AG10803 (cell line): ENCODE measurements around the gene MYBPC1.
"Not testable (repeated sequence)": the region's sequence is repeated elsewhere in the genome, so short reads cannot be mapped to it uniquely, and the experiment has no call there.

Experiments
- DNase-seq: peaks from one replicate; pipeline ENCODE4 v3.0.0; 2010; ENCODE audit warnings: low read depth
- H3K4me3 ChIP-seq: 2 replicates; pipeline ENCODE4 v1.5.1; 2011; ENCODE audit warnings: mild to moderate bottlenecking, low read length, control low read depth
- TF ChIP-seq, protein P1 (sequence below): conservative IDR thresholded peaks from 2 replicates; pipeline ENCODE4 v1.5.1; 2011; ENCODE audit warnings: mild to moderate bottlenecking, low read length, control low read depth, inconsistent platforms

Gene MYBPC1, protein sequence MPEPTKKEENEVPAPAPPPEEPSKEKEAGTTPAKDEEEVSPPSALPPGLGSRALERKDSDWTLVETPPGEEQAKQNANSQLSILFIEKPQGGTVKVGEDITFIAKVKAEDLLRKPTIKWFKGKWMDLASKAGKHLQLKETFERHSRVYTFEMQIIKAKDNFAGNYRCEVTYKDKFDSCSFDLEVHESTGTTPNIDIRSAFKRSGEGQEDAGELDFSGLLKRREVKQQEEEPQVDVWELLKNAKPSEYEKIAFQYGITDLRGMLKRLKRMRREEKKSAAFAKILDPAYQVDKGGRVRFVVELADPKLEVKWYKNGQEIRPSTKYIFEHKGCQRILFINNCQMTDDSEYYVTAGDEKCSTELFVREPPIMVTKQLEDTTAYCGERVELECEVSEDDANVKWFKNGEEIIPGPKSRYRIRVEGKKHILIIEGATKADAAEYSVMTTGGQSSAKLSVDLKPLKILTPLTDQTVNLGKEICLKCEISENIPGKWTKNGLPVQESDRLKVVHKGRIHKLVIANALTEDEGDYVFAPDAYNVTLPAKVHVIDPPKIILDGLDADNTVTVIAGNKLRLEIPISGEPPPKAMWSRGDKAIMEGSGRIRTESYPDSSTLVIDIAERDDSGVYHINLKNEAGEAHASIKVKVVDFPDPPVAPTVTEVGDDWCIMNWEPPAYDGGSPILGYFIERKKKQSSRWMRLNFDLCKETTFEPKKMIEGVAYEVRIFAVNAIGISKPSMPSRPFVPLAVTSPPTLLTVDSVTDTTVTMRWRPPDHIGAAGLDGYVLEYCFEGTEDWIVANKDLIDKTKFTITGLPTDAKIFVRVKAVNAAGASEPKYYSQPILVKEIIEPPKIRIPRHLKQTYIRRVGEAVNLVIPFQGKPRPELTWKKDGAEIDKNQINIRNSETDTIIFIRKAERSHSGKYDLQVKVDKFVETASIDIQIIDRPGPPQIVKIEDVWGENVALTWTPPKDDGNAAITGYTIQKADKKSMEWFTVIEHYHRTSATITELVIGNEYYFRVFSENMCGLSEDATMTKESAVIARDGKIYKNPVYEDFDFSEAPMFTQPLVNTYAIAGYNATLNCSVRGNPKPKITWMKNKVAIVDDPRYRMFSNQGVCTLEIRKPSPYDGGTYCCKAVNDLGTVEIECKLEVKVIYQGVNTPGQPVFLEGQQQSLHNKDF

DNA sequence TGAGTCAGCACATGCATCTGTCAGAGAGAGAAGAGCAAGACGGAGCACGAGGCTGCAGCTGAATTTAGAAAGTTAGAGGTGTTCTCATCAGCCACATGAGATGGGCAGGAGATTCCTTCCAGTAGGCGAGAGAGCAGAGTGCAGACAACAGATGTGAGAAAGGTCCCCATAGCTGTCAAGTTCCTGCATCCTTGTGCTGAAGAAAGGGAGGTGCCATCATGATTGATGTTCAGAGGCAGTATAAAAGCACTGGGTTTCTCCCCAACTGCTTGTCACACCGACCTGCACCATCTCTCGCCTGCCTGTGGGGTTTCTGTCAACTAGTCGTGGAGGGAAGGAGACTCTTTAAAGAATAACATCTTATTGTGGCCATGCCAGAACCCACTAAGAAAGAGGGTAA, at the start of gene MYBPC1:
MYBPC1 (plus strand) TSS at position 272 of the 400 bp plus-strand sequence; CDS start at position 372, 100 bp downstream.
- TF ChIP-seq, protein P1, sequence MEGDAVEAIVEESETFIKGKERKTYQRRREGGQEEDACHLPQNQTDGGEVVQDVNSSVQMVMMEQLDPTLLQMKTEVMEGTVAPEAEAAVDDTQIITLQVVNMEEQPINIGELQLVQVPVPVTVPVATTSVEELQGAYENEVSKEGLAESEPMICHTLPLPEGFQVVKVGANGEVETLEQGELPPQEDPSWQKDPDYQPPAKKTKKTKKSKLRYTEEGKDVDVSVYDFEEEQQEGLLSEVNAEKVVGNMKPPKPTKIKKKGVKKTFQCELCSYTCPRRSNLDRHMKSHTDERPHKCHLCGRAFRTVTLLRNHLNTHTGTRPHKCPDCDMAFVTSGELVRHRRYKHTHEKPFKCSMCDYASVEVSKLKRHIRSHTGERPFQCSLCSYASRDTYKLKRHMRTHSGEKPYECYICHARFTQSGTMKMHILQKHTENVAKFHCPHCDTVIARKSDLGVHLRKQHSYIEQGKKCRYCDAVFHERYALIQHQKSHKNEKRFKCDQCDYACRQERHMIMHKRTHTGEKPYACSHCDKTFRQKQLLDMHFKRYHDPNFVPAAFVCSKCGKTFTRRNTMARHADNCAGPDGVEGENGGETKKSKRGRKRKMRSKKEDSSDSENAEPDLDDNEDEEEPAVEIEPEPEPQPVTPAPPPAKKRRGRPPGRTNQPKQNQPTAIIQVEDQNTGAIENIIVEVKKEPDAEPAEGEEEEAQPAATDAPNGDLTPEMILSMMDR = no peak
- no peak within 1 kb of the TSS for H3K4me3 ChIP-seq
- DNase-seq = no peak

DNA sequence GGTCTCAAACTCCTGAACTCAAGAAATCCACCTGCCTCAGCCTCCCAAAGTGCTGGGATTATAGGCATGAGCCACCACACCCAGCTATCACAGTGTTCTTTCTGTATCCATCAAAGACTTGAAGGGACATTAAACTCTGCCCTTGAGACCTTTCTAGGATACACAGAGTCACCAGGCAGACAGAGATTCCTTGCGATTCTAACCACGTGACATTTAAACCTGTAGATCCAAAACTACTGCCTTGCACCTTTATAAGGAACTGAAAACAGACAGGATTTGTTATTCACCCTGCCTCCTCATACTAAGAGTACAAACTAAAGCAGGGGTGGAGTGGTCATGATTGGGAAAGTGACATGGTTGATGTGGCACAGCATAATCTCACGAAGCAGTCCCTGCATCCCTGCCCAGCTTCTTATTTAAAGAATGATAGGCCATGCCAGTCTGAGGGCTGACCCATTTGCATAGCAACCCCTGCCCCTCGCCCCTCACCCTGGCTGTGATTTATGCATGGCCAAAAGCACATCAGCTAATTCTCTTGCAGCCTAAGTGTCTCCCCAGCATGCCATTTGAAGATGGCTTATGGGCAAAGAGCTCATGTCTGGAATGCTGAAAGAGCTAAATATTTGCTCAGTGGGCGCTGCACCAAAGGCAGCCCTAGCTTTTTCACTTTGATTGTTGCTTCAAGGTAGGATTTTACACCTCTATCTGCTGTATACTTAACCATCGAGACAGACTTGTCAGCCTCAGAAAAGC, 43.2 kb upstream of the MYBPC1 start:
- no peak overlapping the region for H3K4me3 ChIP-seq
- TF ChIP-seq, protein P1 = no peak
- DNase-seq = no peak

DNA sequence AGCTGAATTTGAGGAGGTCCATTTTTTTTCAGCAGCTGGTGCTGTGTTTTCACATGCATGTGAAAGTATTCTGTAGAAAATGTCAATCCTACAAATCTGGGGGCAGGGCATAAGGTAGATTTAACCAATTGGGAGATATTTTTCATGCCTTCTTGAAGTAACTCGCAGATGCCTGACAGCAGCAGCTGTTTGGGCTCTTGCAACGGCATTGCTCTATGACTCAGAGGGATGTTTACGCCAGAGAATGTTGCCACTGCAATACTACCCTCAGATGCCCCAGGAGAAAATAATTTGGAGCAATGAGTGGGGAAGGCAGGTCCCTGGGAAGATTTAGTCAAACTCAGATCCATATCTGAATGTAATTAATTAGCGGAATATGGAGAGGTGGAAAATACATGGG, 42.5 kb upstream of the MYBPC1 start:
- no peak overlapping the region for H3K4me3 ChIP-seq
- peak; percentile 43 for DNase-seq
- TF ChIP-seq, protein P1 = no peak

DNA sequence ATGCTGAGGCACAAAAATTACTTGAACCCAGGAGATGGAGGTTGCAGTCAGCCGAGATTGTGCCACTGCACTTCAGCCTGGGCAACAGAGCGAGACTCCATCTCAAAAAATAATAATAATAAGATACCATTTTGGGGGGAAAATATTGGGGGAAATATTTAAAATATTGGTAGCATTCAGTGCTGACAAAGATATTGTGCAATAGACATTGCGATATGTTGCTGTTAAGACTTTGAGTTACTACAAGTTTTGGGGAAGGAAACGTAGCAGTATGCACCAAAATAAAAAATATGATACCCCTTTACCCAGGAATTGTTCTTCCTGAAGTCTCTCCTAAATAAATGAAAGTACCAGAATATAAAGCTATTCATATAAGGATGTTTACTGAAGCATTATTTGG, 37.7 kb upstream of the MYBPC1 start:
- TF ChIP-seq, protein P1 = no peak
- no peak for DNase-seq
- H3K4me3 ChIP-seq = no peak overlapping the region

DNA sequence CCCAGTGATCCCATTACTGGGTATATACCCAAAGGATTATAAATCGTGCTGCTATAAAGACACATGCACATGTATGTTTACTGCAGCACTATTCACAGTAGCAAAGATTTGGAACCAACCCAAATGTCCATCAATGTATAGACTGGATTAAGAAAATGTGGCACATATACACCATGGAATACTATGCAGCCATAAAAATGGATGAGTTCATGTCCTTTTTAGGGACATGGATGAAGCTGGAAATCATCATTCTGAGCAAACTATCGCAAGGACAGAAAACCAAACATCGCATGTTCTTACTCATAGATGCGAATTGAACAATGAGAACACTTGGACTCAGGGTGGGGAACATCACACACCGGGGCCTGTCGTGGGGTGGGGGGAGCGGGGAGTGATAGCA, 36.0 kb upstream of the MYBPC1 start:
- H3K4me3 ChIP-seq, DNase-seq: not testable (repeated sequence)

DNA sequence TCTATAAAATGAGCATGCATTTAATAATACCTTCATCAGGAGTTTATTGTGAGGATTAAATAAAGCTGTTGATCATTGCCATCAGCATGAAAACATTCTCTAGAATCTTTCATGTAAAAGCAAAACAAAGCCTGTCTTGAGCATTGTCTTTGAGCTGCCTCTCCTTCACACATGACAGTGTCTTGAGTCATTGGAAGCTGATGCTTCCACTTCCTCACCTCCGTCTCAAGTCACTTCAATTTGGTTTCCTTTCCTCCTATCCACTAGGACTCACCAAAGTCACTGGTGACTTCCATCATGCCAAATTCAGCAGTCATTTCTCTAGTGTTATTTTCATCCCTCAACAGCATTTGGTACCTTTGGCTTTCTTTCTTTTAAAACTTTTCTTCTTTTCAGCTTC, 31.6 kb upstream of the MYBPC1 start:
- DNase-seq = no peak
- TF ChIP-seq, protein P1 = no peak
- no peak overlapping the region for H3K4me3 ChIP-seq
